ENCODE data around the gene C1orf53. TPM values are rescaled to one million over a fixed set of nuclear protein-coding genes. Genes with fewer than 3 reads are reported as not detected.

The C1orf53 gene
- total and polyA plus RNA-seq, 9 of the 15 experiments (the other 6 are each of a cell fraction or from before 2014, with no cell fraction given): 0.31 to 3.2 (median 2.3) TPM

GRCh38 chr1:197902454-197903195 is at the start of gene C1orf53 (continued):
- TF ChIP-seq, protein P1, sequence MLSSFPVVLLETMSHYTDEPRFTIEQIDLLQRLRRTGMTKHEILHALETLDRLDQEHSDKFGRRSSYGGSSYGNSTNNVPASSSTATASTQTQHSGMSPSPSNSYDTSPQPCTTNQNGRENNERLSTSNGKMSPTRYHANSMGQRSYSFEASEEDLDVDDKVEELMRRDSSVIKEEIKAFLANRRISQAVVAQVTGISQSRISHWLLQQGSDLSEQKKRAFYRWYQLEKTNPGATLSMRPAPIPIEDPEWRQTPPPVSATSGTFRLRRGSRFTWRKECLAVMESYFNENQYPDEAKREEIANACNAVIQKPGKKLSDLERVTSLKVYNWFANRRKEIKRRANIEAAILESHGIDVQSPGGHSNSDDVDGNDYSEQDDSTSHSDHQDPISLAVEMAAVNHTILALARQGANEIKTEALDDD (IDR thresholded peaks at IDR 0.05): no peak
- TF ChIP-seq SRSF7 (optimal IDR thresholded peaks at IDR 0.05; ENCODE audit: low read depth, low read length): no peak
- TF ChIP-seq CEBPZ (IDR thresholded peaks at IDR 0.05; ENCODE audit: borderline replicate concordance, low read depth, low read length): no peak
- TF ChIP-seq MIER1 (IDR thresholded peaks at IDR 0.05; ENCODE audit: low read depth): no peak
- peak; percentile 86 for TF ChIP-seq FOXJ2 (tag; IDR thresholded peaks at IDR 0.05)
- TF ChIP-seq ZNF121 (CRISPR knock-in tag; conservative IDR thresholded peaks at IDR 0.05): peak; percentile 47; the same call in 1 of the 2 replicates
- TF ChIP-seq MYC (IDR thresholded peaks at IDR 0.05; ENCODE audit: low read depth, low read length): no peak; the same call in none of the 2 replicates
- no peak for TF ChIP-seq MYC (CRISPR knock-in tag; IDR thresholded peaks at IDR 0.05; ENCODE audit: borderline replicate concordance, low read depth)
- TF ChIP-seq HDGF (IDR thresholded peaks at IDR 0.05): no peak
- TF ChIP-seq, protein P2, sequence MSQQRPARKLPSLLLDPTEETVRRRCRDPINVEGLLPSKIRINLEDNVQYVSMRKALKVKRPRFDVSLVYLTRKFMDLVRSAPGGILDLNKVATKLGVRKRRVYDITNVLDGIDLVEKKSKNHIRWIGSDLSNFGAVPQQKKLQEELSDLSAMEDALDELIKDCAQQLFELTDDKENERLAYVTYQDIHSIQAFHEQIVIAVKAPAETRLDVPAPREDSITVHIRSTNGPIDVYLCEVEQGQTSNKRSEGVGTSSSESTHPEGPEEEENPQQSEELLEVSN (IDR thresholded peaks at IDR 0.05; ENCODE audit: borderline replicate concordance in 1 of 2, extremely low read depth in 1 of 2, insufficient read depth in 1 of 2, insufficient read length in 1 of 2, low read depth in 1 of 2, low read length in 1 of 2, poor library complexity in 1 of 2, severe bottlenecking in 1 of 2): peak; percentile 88 to 94
- TF ChIP-seq SREBF1 (IDR thresholded peaks at IDR 0.05; ENCODE audit: borderline replicate concordance, low read depth, low read length): 0 out of 2 replicates have a peak, but pooled peaks have one; percentile 17
- 0 out of 4 replicates have a peak, but pooled peaks of 1 of the 2 experiments have one; percentile 33 for TF ChIP-seq CSDE1 (IDR thresholded peaks at IDR 0.05)
- peak; percentile 30; the same call in 1 of the 2 replicates for TF ChIP-seq MYNN (IDR thresholded peaks at IDR 0.05)
- no peak for TF ChIP-seq MYNN (CRISPR knock-in tag; IDR thresholded peaks at IDR 0.05)
- TF ChIP-seq SMC3 (conservative IDR thresholded peaks at IDR 0.05; ENCODE audit: insufficient read depth, low read depth, low read length): no peak
- TF ChIP-seq TEAD4 (IDR thresholded peaks at IDR 0.05; ENCODE audit: low read length): no peak
- peak; percentile 88; the same call in 1 of the 2 replicates for TF ChIP-seq TEAD4 (CRISPR knock-in tag; IDR thresholded peaks at IDR 0.05; ENCODE audit: borderline replicate concordance)
- peak; percentile 87 for TF ChIP-seq NR3C1 (CRISPR knock-in tag; IDR thresholded peaks at IDR 0.05)
- TF ChIP-seq SREBF2 (CRISPR knock-in tag; IDR thresholded peaks at IDR 0.05): no peak
- TF ChIP-seq RHOXF2B (CRISPR knock-in tag; conservative IDR thresholded peaks at IDR 0.05): no peak
- TF ChIP-seq ADNP (tag; IDR thresholded peaks at IDR 0.05): no peak
- no peak for TF ChIP-seq CBX2 (IDR thresholded peaks at IDR 0.05; ENCODE audit: insufficient read depth, low read length, poor library complexity, severe bottlenecking)
